Measurements from ENCODE around the gene PEX3. TPM values are rescaled to one million over a fixed set of nuclear protein-coding genes. Genes with fewer than 3 reads are reported as not detected.
A peak's percentile ranks its signal among the peaks of the same experiment; 100 is the strongest.

PEX3 gene
- total and polyA plus RNA-seq, 10 of the 15 experiments (the other 5 are each of a cell fraction or from before 2014, with no cell fraction given), result 18.6 to 70.7 (median 38.6) TPM

DNA sequence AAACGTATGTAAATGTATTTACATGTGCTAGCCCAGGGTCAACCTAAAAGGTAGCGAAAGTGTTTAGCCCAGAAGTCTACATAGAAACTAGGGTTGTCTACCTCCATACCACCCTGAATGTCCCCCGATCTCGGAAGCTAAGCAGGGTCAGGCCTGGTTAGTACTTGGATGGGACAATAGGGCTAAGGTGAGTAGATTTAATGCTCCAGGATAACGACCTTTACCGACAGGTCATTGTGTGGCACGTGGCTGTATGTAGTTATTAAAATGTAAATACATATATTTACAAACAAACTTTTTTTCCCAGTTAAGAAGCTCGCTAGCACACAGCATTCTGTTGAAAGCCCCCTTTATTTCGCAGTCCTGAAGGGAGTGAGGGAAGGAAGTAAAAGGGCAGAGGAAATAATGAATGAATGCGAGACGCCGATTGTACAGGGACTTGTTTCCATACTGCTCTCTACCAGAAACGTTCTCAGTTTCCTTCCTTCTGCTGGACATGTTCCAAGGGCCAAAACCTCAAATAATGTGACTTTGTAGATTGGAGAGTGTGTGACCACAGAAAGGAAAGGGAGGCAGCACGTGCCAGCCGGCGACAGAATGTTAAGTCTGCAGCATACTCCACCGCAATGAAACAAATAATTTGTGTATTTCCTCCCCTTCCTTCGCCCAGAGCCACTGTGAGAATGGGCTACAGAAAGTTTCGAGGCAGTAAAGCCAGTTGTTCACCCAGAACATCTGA is 722 bp upstream of the PEX3 start:
- in situ Hi-C loops (cut with MboI), result no loop called here
- H3K9me3 ChIP-seq (replicated peaks; ENCODE audit: control insufficient read depth, insufficient read depth, low read length), result no peaks in the 10 kb centered on the region
- ATAC-seq, result peak; percentile 32
- H4K20me1 ChIP-seq (ENCODE audit: control insufficient read depth, insufficient read depth), result no peaks in the 10 kb centered on the region
- 2% methylated on average over 19 of the region's 19 CpGs for WGBS (ENCODE audit: insufficient coverage, insufficient replicate concordance, low lambda C conversion rate, missing lambda C conversion rate)
- intact Hi-C loops (cut with micrococcal nuclease; ENCODE audit: unreplicated experiment), result loop anchor here (1.0 to 5.0 kb wide), 4 partner anchors 55 to 612 kb away; partner anchors contain the start of gene LTV1
- H2AFZ ChIP-seq (ENCODE audit: control insufficient read depth, low read depth, low read length), result peak overlapping the region; percentile 98
- DNase-seq (ENCODE audit: low read depth, low spot score), result peak; percentile 53
- POLR2A ChIA-PET, result interaction anchor here (0.6 kb wide), 1 partner anchor 379 kb away, joined by 6 read pairs; no protein-coding TSS in a partner anchor
- peak overlapping the region; percentile 77 for H3K4me3 ChIP-seq
- FAIRE-seq, result no peak
- TSS peak; percentile 88 for BruUV-seq (replicated peaks)
- H3K27ac ChIP-seq (ENCODE audit: control insufficient read depth, insufficient read depth), result peak overlapping the region; percentile 88
- SMC1A ChIA-PET (ENCODE audit: uncharacterized antibody, unreplicated experiment), result interaction anchor here (0.8 to 2.2 kb wide), 9 partner anchors 8 to 217 kb away, joined by 3 to 6 read pairs (median 4); partner anchors contain the start of gene FUCA2
- H3K9ac ChIP-seq (ENCODE audit: control insufficient read depth, insufficient read depth, low read length), result peak overlapping the region; percentile 89
- CTCF ChIA-PET, result interaction anchor here (0.7 to 2.1 kb wide), 4 partner anchors 22 to 113 kb away, joined by 3 to 9 read pairs (median 4); partner anchors contain the start of gene FUCA2
- peak overlapping the region; percentile 80 for H3K4me2 ChIP-seq (ENCODE audit: control insufficient read depth, insufficient read depth)
- RAD21 ChIA-PET (ENCODE audit: unreplicated experiment), result interaction anchor here (1.0 to 1.4 kb wide), 2 partner anchors 28 to 63 kb away, joined by 3 read pairs; no protein-coding TSS in a partner anchor
- peaks cover 0 to 5% of the 10 kb centered on the region in 2 experiments; a peak in 1 of 4 replicates for H3K36me3 ChIP-seq (ENCODE audit: control insufficient read depth in 2 of 2, insufficient read depth in 2 of 2, low read length in 1 of 2)
- H3K79me2 ChIP-seq (ENCODE audit: control insufficient read depth, insufficient read depth, low read length), result peaks cover 45% of the 10 kb centered on the region
- H3K27me3 ChIP-seq (replicated peaks in 1 of 2; ENCODE audit: control insufficient read depth in 2 of 2, insufficient read depth in 2 of 2, low read length in 1 of 2), result no peaks in the 10 kb centered on the region
- H3K4me1 ChIP-seq (ENCODE audit: control insufficient read depth, insufficient read depth, low read length), result no peaks in the 10 kb centered on the region; the same call in 1 of the 2 replicates
- no peak for TF ChIP-seq MTA2 (IDR thresholded peaks at IDR 0.05; ENCODE audit: low read depth)
- no peak for TF ChIP-seq JUNB (IDR thresholded peaks at IDR 0.05)
- no peak for TF ChIP-seq SRF (IDR thresholded peaks at IDR 0.05; ENCODE audit: low read depth in 2 of 2, low read length in 2 of 2)
- TF ChIP-seq ZBED1 (IDR thresholded peaks at IDR 0.05; ENCODE audit: borderline replicate concordance), result 0 out of 2 replicates have a peak, but pooled peaks have one; percentile 18
- TF ChIP-seq ZNF217 (IDR thresholded peaks at IDR 0.05), result 0 out of 2 replicates have a peak, but pooled peaks have one; percentile 34
- TF ChIP-seq MEF2B (IDR thresholded peaks at IDR 0.05; ENCODE audit: partially characterized antibody, poor library complexity, severe bottlenecking), result no peak
- no peak for TF ChIP-seq FOXM1 (IDR thresholded peaks at IDR 0.05; ENCODE audit: low read depth, low read length)
- TF ChIP-seq PAX5 (IDR thresholded peaks at IDR 0.05; ENCODE audit: borderline replicate concordance, low read depth, low read length), result no peak
- TF ChIP-seq, protein P1, sequence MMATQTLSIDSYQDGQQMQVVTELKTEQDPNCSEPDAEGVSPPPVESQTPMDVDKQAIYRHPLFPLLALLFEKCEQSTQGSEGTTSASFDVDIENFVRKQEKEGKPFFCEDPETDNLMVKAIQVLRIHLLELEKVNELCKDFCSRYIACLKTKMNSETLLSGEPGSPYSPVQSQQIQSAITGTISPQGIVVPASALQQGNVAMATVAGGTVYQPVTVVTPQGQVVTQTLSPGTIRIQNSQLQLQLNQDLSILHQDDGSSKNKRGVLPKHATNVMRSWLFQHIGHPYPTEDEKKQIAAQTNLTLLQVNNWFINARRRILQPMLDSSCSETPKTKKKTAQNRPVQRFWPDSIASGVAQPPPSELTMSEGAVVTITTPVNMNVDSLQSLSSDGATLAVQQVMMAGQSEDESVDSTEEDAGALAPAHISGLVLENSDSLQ (IDR thresholded peaks at IDR 0.05), result no peak
- TF ChIP-seq SREBF2 (IDR thresholded peaks at IDR 0.05; ENCODE audit: low read length), result peak; percentile 71
- TF ChIP-seq CREM (IDR thresholded peaks at IDR 0.05; ENCODE audit: low read depth), result no peak
- TF ChIP-seq WRNIP1 (IDR thresholded peaks at IDR 0.05; ENCODE audit: borderline replicate concordance, low read depth, low read length), result no peak
- TF ChIP-seq IRF3 (IDR thresholded peaks at IDR 0.05), result no peak
- no peak for TF ChIP-seq ETV6 (conservative IDR thresholded peaks at IDR 0.05 in 1 of 2, IDR thresholded peaks at IDR 0.05 in 1 of 2; ENCODE audit: borderline replicate concordance in 1 of 2, low read depth in 1 of 2)
- TF ChIP-seq MYB (IDR thresholded peaks at IDR 0.05; ENCODE audit: borderline replicate concordance, low read depth, low read length), result no peak
- TF ChIP-seq SP1 (IDR thresholded peaks at IDR 0.05; ENCODE audit: low read depth, low read length), result no peak
- no peak for TF ChIP-seq NFYB (IDR thresholded peaks at IDR 0.05; ENCODE audit: insufficient read depth, low read depth, low read length)
- no peak for TF ChIP-seq BACH1 (IDR thresholded peaks at IDR 0.05; ENCODE audit: borderline replicate concordance)
- TF ChIP-seq NKRF (conservative IDR thresholded peaks at IDR 0.05), result peak; percentile 36; the same call in 1 of the 2 replicates
- TF ChIP-seq BCL11A (IDR thresholded peaks at IDR 0.05; ENCODE audit: low read depth, low read length), result no peak
- TF ChIP-seq NRF1 (conservative IDR thresholded peaks at IDR 0.05; ENCODE audit: low read depth, low read length), result no peak
